Activated T-cell treated with anti-CD3 and anti-CD28 coated beads, Interleukin-2, amount 50 U/mL, for 24 hours (primary cell): ENCODE measurements around the gene TAF10.

ENCODE experiments used
- DNase-seq: peaks from one replicate; pipeline ENCODE4 v3.0.0-alpha.2; 2020
- H3K27ac Mint-ChIP-seq: 2 replicates; pipeline ENCODE4 v1.8.0; 2020; ENCODE audit warnings: mild to moderate bottlenecking, mixed read lengths
- H3K27me3 Mint-ChIP-seq: 2 replicates; pipeline ENCODE4 v1.8.0; 2020; ENCODE audit warnings: mixed read lengths
- H3K36me3 Mint-ChIP-seq: 2 replicates; pipeline ENCODE4 v1.8.0; 2020; ENCODE audit warnings: low read depth, mixed read lengths
- H3K4me1 Mint-ChIP-seq: 2 replicates; pipeline ENCODE4 v1.8.0; 2020; ENCODE audit warnings: low read depth, mixed read lengths
- H3K4me3 Mint-ChIP-seq: 2 replicates; pipeline ENCODE4 v1.8.0; 2020; ENCODE audit warnings: mild to moderate bottlenecking, moderate library complexity, mixed read lengths
- H3K9me3 Mint-ChIP-seq: 2 replicates; pipeline ENCODE4 v1.8.0; 2020; ENCODE audit warnings: mixed read lengths

TAF10 gene

GRCh38 chr11:6611963-6612212, 128 bp downstream of the TAF10 start:
- H3K4me1 Mint-ChIP-seq, result peaks cover 56% of the 10 kb centered on the region
- no peak for DNase-seq
- H3K27me3 Mint-ChIP-seq, result no peaks in the 10 kb centered on the region
- no peak overlapping the region for H3K27ac Mint-ChIP-seq
- peak overlapping the region; percentile 89 for H3K4me3 Mint-ChIP-seq
- H3K36me3 Mint-ChIP-seq, result peaks cover 71% of the 10 kb centered on the region
- no peaks in the 10 kb centered on the region for H3K9me3 Mint-ChIP-seq

- H3K36me3 Mint-ChIP-seq, result peaks cover 68% of the 10 kb centered on the region
- H3K4me3 Mint-ChIP-seq, result peak overlapping the region; percentile 89
- peaks cover 51% of the 10 kb centered on the region for H3K4me1 Mint-ChIP-seq
- DNase-seq, result peak; percentile 25
- H3K9me3 Mint-ChIP-seq, result no peaks in the 10 kb centered on the region
- H3K27me3 Mint-ChIP-seq, result no peaks in the 10 kb centered on the region
- no peak overlapping the region for H3K27ac Mint-ChIP-seq
Observed at GRCh38 chr11:6611092-6611962, 689 bp downstream of the TAF10 start.

GRCh38 chr11:6610591-6610990, 1.4 kb downstream of the TAF10 start:
- H3K27ac Mint-ChIP-seq, result no peak overlapping the region
- H3K36me3 Mint-ChIP-seq, result peaks cover 65% of the 10 kb centered on the region
- H3K4me3 Mint-ChIP-seq, result peak overlapping the region; percentile 89
- H3K9me3 Mint-ChIP-seq, result no peaks in the 10 kb centered on the region
- no peaks in the 10 kb centered on the region for H3K27me3 Mint-ChIP-seq
- H3K4me1 Mint-ChIP-seq, result peaks cover 44% of the 10 kb centered on the region
- DNase-seq, result peak; percentile 26

- Mint-ChIP-seq H3K27ac (no peak overlapping the region), H3K27me3 (no peaks in the 10 kb centered on the region), H3K36me3 (peaks cover 55% of the 10 kb centered on the region), H3K4me3 (peak overlapping the region; percentile 89), H3K9me3 (no peaks in the 10 kb centered on the region), H3K4me1 (peaks cover 43% of the 10 kb centered on the region)
- peak; percentile 27 for DNase-seq
Observed at GRCh38 chr11:6609502-6610015, 2.5 kb downstream of the TAF10 start.

GRCh38 chr11:6608726-6609501, 3.1 kb downstream of the TAF10 start:
- DNase-seq, result no peak
- Mint-ChIP-seq H3K4me3 (no peak overlapping the region), H3K36me3 (peaks cover 53% of the 10 kb centered on the region), H3K9me3 (no peaks in the 10 kb centered on the region), H3K27me3 (no peaks in the 10 kb centered on the region), H3K27ac (no peak overlapping the region), H3K4me1 (peaks cover 43% of the 10 kb centered on the region)

- no peak for DNase-seq
- Mint-ChIP-seq H3K27me3 (no peaks in the 10 kb centered on the region), H3K36me3 (peaks cover 53% of the 10 kb centered on the region), H3K9me3 (no peaks in the 10 kb centered on the region), H3K4me3 (no peak overlapping the region), H3K4me1 (peaks cover 43% of the 10 kb centered on the region), H3K27ac (no peak overlapping the region)
Observed at GRCh38 chr11:6608011-6608410, 4.0 kb downstream of the TAF10 start.

- Mint-ChIP-seq H3K36me3 (peaks cover 53% of the 10 kb centered on the region), H3K27me3 (no peaks in the 10 kb centered on the region), H3K9me3 (no peaks in the 10 kb centered on the region), H3K4me3 (no peak overlapping the region), H3K4me1 (peaks cover 47% of the 10 kb centered on the region), H3K27ac (no peak overlapping the region)
- no peak for DNase-seq
Observed at GRCh38 chr11:6607190-6607795, 4.7 kb downstream of the TAF10 start.

GRCh38 chr11:6606471-6607189, 5.4 kb downstream of the TAF10 start:
- Mint-ChIP-seq H3K4me1 (peaks cover 54% of the 10 kb centered on the region), H3K9me3 (no peaks in the 10 kb centered on the region), H3K27me3 (no peaks in the 10 kb centered on the region), H3K4me3 (no peak overlapping the region), H3K27ac (no peak overlapping the region), H3K36me3 (peaks cover 58% of the 10 kb centered on the region)
- DNase-seq, result peak; percentile 54

GRCh38 chr11:6604790-6605189, 7.2 kb downstream of the TAF10 start:
- H3K4me3 Mint-ChIP-seq, result no peak overlapping the region
- H3K36me3 Mint-ChIP-seq, result peaks cover 58% of the 10 kb centered on the region
- DNase-seq, result no peak

GRCh38 chr11:6604081-6604626, 7.9 kb downstream of the TAF10 start:
- peak; percentile 60 for DNase-seq
- no peaks in the 10 kb centered on the region for H3K9me3 Mint-ChIP-seq
- no peaks in the 10 kb centered on the region for H3K27me3 Mint-ChIP-seq
- peaks cover 58% of the 10 kb centered on the region for H3K36me3 Mint-ChIP-seq
- H3K27ac Mint-ChIP-seq, result no peak overlapping the region
- H3K4me1 Mint-ChIP-seq, result peaks cover 41% of the 10 kb centered on the region
- no peak overlapping the region for H3K4me3 Mint-ChIP-seq

More at GRCh38 chr11:6604790-6605189, 7.2 kb downstream of the TAF10 start:
- no peaks in the 10 kb centered on the region for H3K27me3 Mint-ChIP-seq
- no peaks in the 10 kb centered on the region for H3K9me3 Mint-ChIP-seq
- H3K27ac Mint-ChIP-seq, result no peak overlapping the region
- H3K4me1 Mint-ChIP-seq, result peaks cover 41% of the 10 kb centered on the region

GRCh38 chr11:6603287-6604080, 8.5 kb downstream of the TAF10 start, which contains the start of the genes ILK and RRP8:
TSS of gene ILK (plus strand) at chr11:6603774. CDS start at chr11:6604272, 498 bp downstream.
TSS of gene RRP8 (minus strand) at chr11:6603616. CDS start at chr11:6603502, 114 bp downstream.
- peaks cover 38% of the 10 kb centered on the region for H3K4me1 Mint-ChIP-seq
- H3K36me3 Mint-ChIP-seq, result peaks cover 58% of the 10 kb centered on the region
- H3K27ac Mint-ChIP-seq, result no peak within 1 kb of the TSS
- DNase-seq, result peak; percentile 90
- no peak within 1 kb of the TSS for H3K4me3 Mint-ChIP-seq
- no peaks in the 10 kb centered on the region for H3K27me3 Mint-ChIP-seq
- no peaks in the 10 kb centered on the region for H3K9me3 Mint-ChIP-seq

- H3K9me3 Mint-ChIP-seq, result no peaks in the 10 kb centered on the region
- no peak overlapping the region for H3K4me3 Mint-ChIP-seq
- H3K27ac Mint-ChIP-seq, result peak overlapping the region; percentile 82
- peaks cover 34% of the 10 kb centered on the region for H3K4me1 Mint-ChIP-seq
- peaks cover 58% of the 10 kb centered on the region for H3K36me3 Mint-ChIP-seq
- no peaks in the 10 kb centered on the region for H3K27me3 Mint-ChIP-seq
- no peak for DNase-seq
Observed at GRCh38 chr11:6602096-6602940, 9.7 kb downstream of the TAF10 start.
